Epithelial cell of proximal tubule (primary cell): Measurements from ENCODE around the gene IGF2R. TPM values are rescaled to one million over a fixed set of nuclear protein-coding genes. Genes with fewer than 3 reads are reported as not detected.
"Not testable (repeated sequence)": the region's sequence is repeated elsewhere in the genome, so short reads cannot be mapped to it uniquely, and the experiment has no call there.

ENCODE experiments used
- DNase-seq: peaks from one replicate; pipeline ENCODE4 v3.0.0-alpha.2; 2011; ENCODE audit warnings: low read depth
- H3K4me3 ChIP-seq: 2 replicates; pipeline ENCODE4 v1.5.1; 2011; ENCODE audit warnings: low read depth, mild to moderate bottlenecking, low read length
- CTCF ChIP-seq: conservative IDR thresholded peaks from 2 replicates; pipeline ENCODE4 v1.5.1; 2012; ENCODE audit warnings: low read depth, mild to moderate bottlenecking, low read length
- total RNA-seq: library from RNA; depleted of rRNA; stranded (reverse); fragments of >200 nt; gene quantifications from 2 replicates; pipeline ENCODE4 v1.2.3, GENCODE V29; 2015

IGF2R gene
- total RNA-seq, 1 donor from 2014 or later: 50.8 TPM

DNA sequence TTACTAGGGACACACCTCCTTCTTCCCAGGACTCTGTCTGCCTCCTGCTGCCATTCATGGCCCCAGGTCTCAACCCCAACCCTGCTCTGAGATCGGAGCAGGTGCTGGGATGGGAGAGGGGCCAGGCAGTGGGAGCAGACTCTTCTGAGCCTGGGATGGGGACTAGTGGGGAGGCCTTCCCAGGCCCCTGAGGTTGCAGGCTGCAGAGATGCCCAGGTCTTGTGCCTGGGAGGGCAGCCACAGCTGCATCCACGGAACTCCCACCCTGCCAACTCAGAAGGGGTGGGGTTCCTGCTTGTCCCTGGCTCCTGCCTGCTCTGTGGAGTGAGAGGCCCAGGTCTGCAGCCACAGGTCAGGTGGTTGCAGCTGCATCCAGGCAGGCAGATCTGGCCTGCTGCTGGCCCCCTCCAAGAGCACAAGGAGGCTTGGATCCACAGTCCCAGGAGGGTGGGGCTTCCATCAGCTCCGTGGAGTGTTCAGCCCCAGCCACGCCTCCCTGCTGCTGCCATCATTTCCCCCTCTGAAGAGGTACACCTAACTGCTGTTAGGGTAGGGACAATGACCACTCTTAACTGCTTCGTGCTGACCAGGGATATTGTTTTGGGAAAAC lies 149.8 kb downstream of the IGF2R start:
- TF ChIP-seq CTCF: no peak
- no peak overlapping the region for H3K4me3 ChIP-seq
- no peak for DNase-seq

DNA sequence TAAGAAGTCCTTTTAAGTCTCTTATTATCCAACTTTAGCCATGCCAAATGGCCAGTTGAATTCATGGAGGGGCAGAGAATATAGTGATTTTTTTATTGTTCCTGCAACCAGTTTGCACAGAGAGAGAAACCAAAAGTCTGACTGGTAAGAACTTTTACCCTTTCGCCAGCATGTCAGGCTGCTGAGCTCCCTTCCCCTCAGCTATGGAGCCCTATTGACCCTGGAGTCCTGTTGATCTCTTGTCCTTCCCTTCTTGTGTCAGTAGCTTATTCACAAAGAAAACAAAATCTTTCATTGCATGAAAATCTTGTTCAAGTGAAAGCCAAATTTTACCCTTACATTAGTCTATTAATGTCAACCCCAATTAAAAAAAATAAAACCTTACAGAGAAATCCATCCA lies 151.2 kb downstream of the IGF2R start:
- no peak overlapping the region for H3K4me3 ChIP-seq
- no peak for TF ChIP-seq CTCF
- DNase-seq: no peak

DNA sequence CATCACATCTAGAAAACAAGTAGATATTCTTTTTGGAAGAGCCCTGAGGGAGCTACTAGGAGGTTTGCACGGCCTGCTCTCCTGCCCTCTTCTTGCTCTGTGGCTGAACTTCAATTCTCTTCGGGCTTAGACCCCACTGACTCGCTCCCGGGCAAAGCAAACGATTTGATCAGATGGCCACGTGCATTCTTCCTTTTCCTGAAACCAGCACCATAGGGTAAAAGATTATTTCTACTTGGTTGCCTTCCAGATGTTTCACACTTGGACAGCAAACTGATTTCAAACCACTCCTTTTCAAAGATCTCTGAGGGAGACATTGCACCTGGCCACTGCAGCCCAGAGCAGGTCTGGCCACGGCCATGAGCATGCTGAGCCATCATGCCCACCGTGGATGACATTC lies 152.7 kb downstream of the IGF2R start, which contains the start of gene SLC22A1:
Gene SLC22A1, plus strand, starts transcription at position 258 of the 400 bp plus-strand sequence. Its CDS starts 121 bp downstream, at position 379.
- no peak within 1 kb of the TSS for H3K4me3 ChIP-seq
- no peak for DNase-seq
- no peak for TF ChIP-seq CTCF

DNA sequence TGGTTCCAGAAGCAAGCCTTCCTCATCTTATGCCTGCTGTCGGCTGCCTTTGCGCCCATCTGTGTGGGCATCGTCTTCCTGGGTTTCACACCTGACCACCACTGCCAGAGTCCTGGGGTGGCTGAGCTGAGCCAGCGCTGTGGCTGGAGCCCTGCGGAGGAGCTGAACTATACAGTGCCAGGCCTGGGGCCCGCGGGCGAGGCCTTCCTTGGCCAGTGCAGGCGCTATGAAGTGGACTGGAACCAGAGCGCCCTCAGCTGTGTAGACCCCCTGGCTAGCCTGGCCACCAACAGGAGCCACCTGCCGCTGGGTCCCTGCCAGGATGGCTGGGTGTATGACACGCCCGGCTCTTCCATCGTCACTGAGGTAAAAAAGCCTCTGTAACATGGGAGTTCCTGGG lies 153.1 kb downstream of the IGF2R start:
- TF ChIP-seq CTCF: no peak
- no peak overlapping the region for H3K4me3 ChIP-seq
- no peak for DNase-seq

DNA sequence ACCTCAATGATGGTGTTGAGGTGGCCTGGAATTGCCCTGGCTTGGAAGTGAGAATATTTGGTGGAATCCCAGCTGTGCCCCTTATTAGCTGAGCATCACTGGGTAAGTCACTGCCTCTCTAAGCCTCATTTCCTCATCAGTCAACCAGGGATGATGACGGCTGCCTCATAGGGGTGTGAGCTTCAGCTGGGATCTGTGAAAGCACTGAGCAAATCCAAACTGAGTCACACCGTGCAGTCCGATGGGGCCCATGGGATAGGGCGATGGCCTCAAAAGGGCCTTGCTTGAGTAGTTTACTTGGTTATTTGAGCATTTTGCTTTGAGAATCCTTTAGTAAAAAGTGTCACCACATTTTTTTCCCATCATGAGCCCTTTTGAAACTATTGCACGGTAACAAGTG lies 153.9 kb downstream of the IGF2R start:
- DNase-seq: no peak
- H3K4me3 ChIP-seq: no peak overlapping the region
- no peak for TF ChIP-seq CTCF

DNA sequence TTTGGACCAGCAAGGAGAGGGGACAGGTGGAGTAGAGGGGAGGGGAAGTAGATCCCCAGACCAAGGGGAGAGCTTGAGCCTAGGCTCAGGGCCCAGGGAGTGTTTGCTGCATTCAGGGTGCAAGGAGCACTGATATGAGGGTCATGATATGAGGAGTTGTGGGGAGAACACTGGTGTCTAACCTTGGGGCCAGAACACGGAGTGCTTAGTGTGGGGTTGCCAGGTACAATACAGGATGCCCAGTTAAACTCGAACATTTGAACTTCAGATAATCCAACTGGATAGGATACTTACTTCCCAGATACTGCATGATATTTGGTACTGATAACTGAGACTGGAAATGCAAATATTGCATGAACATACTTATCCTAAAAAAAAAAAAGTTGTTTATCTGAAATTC lies 155.1 kb downstream of the IGF2R start:
- H3K4me3 ChIP-seq: no peak overlapping the region
- TF ChIP-seq CTCF: no peak
- DNase-seq: no peak

DNA sequence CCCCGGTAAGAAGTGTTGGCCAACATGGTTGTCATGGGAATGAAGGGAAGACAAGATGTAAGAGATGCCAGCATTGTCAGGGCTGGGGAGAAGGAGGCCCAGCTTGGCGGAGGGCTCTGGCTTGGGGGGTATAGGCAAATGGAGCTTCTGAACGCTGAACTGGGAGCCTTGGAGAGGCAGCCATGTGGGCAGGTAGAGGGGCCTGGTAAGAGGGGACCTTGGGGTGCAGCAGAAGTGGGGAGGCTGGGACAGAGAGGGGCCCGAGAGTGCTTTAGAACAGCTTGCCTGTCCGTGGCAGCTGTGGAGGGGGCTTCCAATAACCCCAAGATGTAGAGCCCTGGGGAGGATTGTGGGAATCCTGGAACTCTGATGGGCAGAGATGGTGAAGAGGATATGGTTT lies 155.7 kb downstream of the IGF2R start:
- TF ChIP-seq CTCF: no peak
- H3K4me3 ChIP-seq: no peak overlapping the region
- DNase-seq: no peak

DNA sequence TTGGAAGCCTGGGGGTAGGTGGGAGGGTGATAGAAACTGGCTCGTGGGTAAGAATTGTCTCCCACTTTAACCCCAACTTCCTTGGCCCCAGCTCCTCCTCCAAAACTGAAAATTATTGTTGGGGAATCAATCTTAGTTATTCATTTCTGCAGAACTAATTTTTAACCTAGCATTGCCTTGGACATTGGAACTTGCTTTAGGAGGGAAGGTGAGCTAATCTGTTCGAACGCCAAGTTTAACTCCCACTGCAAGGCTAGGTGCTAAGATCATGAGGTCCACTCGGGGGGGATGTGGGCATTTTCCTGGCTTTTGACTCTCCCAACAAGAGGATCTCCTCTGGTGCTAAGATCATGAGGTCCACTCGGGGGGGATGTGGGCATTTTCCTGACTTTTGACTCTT lies 156.2 kb downstream of the IGF2R start:
- not testable (repeated sequence) for DNase-seq, H3K4me3 ChIP-seq
